ENCODE measurements around the gene COL5A1.

Gene COL5A1

DNA sequence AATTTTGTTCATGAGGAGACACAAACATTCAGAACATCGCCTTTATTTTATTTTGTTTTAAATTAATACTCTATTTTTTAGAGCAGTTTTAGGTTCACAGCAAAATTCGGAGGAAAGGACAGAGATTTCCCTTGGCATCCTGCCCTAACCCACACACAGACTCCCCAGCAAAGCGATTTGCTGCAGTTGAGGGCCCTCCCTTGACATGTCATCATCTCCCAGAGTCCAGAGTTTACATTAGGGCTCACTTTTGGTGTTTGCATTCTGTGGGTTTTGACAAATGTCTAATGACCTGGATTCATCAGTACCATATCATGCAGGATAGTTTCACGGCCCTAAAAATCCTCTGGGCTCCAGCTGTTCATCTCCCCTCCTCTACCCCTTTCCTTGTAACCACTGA is 33.6 kb upstream of the COL5A1 start:
- no peak for TF ChIP-seq CTCF (IDR thresholded peaks at IDR 0.05; ENCODE audit: borderline replicate concordance, control extremely low read depth, extremely low read depth, insufficient read depth, missing control alignments)
- no peak for DNase-seq (ENCODE audit: low spot score)
- in situ Hi-C loops (cut with MboI; ENCODE audit: low sequenced_read_pairs, unreplicated experiment): no loop called here

- in situ Hi-C loops (cut with MboI; ENCODE audit: low sequenced_read_pairs, unreplicated experiment): no loop called here
- DNase-seq (ENCODE audit: low spot score): no peak
- no peak for TF ChIP-seq CTCF (IDR thresholded peaks at IDR 0.05; ENCODE audit: borderline replicate concordance, control extremely low read depth, extremely low read depth, insufficient read depth, missing control alignments)
Observed at GRCh38 chr9:134611046-134611445, 30.6 kb upstream of the COL5A1 start.

DNA sequence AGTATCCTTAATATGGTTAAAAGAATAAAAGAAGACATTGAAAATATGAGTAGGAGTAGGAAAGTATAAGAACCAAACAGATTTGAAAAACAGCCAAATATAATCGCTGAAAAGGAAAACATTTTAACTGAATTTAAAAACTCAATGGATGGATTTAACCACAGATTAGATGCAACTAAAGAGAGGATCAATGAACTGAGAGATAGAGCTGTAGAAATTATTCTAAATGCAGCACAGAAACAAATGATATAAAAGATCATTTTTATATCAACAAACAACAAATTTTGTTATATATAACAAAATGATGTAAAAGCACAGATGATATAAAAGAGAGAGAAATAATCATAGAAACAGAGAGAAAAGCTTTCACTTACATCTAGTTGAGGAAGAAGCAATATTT is 29.3 kb upstream of the COL5A1 start:
- in situ Hi-C loops (cut with MboI; ENCODE audit: low sequenced_read_pairs, unreplicated experiment): no loop called here
- TF ChIP-seq CTCF (IDR thresholded peaks at IDR 0.05; ENCODE audit: borderline replicate concordance, control extremely low read depth, extremely low read depth, insufficient read depth, missing control alignments): no peak
- DNase-seq (ENCODE audit: low spot score): no peak

DNA sequence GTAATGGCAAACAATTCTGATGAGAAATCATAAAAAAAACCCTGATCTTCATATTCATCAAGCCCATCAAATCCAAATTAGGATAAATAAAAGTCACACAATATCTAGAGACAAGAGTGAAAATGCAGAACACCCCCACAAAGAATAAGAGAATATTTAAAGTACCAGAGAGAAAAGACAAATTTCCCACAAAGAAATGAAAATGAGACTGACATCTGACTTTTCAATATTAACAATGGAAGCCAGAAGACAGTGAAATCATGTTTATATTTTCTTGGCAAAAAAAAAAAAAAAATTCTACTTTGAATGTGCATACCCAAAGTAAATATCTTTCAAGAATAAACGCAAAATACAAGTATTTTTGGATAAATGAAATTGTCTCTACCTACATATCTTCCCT is 28.9 kb upstream of the COL5A1 start:
- no peak for DNase-seq (ENCODE audit: low spot score)
- in situ Hi-C loops (cut with MboI; ENCODE audit: low sequenced_read_pairs, unreplicated experiment): no loop called here
- no peak for TF ChIP-seq CTCF (IDR thresholded peaks at IDR 0.05; ENCODE audit: borderline replicate concordance, control extremely low read depth, extremely low read depth, insufficient read depth, missing control alignments)

GRCh38 chr9:134614256-134614655 is 27.3 kb upstream of the COL5A1 start:
- no peak for TF ChIP-seq CTCF (IDR thresholded peaks at IDR 0.05; ENCODE audit: borderline replicate concordance, control extremely low read depth, extremely low read depth, insufficient read depth, missing control alignments)
- DNase-seq (ENCODE audit: low spot score): no peak
- in situ Hi-C loops (cut with MboI; ENCODE audit: low sequenced_read_pairs, unreplicated experiment): no loop called here

DNA sequence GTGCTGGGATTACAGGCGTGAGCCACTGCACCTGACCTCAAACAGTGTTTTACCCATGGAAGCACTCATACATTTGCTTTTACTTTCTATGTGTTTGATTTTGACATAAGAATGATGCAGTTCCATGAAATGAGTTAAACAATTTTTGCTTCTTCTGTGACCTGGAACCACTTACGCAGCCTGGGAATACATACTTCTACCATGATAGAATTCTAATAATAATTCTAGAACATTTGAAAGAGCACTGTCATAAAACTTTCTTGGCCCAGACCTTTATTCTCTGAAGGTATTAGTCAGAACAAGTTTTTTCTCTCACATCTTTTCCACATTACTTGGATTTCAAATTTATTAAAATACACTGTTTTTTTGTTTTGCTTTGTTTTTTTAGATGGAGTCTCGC is 25.3 kb upstream of the COL5A1 start:
- in situ Hi-C loops (cut with MboI; ENCODE audit: low sequenced_read_pairs, unreplicated experiment): no loop called here
- no peak for TF ChIP-seq CTCF (IDR thresholded peaks at IDR 0.05; ENCODE audit: borderline replicate concordance, control extremely low read depth, extremely low read depth, insufficient read depth, missing control alignments)
- no peak for DNase-seq (ENCODE audit: low spot score)

DNA sequence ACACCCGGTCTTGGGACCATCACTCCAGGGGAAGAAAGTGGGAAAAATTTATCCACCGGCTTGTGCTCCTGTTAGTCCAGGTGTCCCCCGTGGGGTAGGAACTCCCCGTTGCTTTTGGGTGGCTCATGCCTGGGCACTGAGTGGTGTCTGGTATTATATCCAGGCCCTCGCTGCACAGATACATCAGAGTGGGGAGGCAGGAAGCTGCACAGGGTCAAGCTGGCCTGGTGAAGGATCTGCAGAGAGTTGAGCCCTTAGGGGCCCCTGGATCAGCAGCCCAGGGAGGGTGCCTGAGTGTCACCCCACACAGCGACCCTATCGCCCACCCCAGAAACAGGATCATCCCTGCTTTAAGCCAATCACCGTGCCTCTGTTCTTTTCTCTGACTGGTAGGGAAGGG is 24.4 kb upstream of the COL5A1 start:
- in situ Hi-C loops (cut with MboI; ENCODE audit: low sequenced_read_pairs, unreplicated experiment): no loop called here
- DNase-seq (ENCODE audit: low spot score): no peak
- TF ChIP-seq CTCF (IDR thresholded peaks at IDR 0.05; ENCODE audit: borderline replicate concordance, control extremely low read depth, extremely low read depth, insufficient read depth, missing control alignments): no peak

Data from GM13976 (cell line).